Dendritic cell treated with granulocyte-macrophage colony-stimulating factor and Interleukin-4, amounts not matched to agents 40 ng/mL and 50 ng/mL, for 4 days (primary cell): ENCODE data around the gene FAM50B.

ENCODE experiments used
- H3K27ac Mint-ChIP-seq: one replicate; pipeline ENCODE4 v1.8.0; 2022; ENCODE audit warnings: mild to moderate bottlenecking, mixed read lengths
- H3K27me3 Mint-ChIP-seq: one replicate; pipeline ENCODE4 v1.8.0; 2022; ENCODE audit warnings: mild to moderate bottlenecking, mixed read lengths
- H3K36me3 Mint-ChIP-seq: one replicate; pipeline ENCODE4 v1.8.0; 2022; ENCODE audit warnings: low read depth, mixed read lengths
- H3K4me1 Mint-ChIP-seq: one replicate; pipeline ENCODE4 v1.8.0; 2022; ENCODE audit warnings: low read depth, mixed read lengths
- H3K4me3 Mint-ChIP-seq: one replicate; pipeline ENCODE4 v1.8.0; 2022; ENCODE audit warnings: mild to moderate bottlenecking, moderate library complexity, mixed read lengths
- H3K9me3 Mint-ChIP-seq: one replicate; pipeline ENCODE4 v1.8.0; 2022; ENCODE audit warnings: mixed read lengths
- intact Hi-C: fragments of 100-400 bp; cut with micrococcal nuclease; formaldehyde crosslinking; loops from one replicate; pipeline ENCODE4 v1.15.0; 2022

Gene FAM50B

DNA sequence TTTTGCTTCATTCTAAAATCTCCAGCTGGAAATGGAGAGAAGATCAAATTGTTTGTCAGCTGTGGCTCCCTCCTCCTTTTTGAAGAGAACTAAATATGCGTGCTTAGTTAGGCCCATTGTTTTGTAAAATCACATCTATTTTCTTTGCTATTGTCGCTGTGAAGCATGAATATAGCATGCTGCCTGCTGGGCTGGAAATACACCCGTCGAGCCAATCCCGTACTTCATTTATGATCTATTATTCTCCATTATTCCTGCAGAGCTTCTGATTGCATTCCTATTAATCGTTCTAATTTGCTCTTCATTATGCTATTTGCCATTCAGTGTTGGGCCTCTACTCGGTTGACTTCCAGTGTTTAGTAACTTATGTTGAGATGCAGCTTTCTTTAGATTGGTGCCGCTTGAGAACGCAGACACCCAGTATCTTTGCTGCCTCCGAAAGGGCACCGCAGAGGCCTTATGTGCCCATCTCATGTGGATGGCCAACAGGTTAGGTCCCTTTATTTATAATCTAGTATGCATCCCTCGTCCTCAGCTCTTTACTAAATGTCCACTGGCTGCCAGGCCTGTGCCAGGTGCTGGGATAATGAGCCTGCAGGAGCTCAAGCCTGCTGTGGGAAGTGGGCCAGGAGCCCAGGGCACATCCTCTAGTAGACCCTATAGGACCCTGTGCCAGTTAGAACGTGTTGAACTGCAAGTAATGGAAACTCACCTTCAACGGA, 45.6 kb downstream of the FAM50B start:
- no peak overlapping the region for H3K4me3 Mint-ChIP-seq
- H3K4me1 Mint-ChIP-seq: no peaks in the 10 kb centered on the region
- no peaks in the 10 kb centered on the region for H3K27me3 Mint-ChIP-seq
- H3K36me3 Mint-ChIP-seq: no peaks in the 10 kb centered on the region
- intact Hi-C loops: no loop called here
- H3K27ac Mint-ChIP-seq: no peak overlapping the region
- H3K9me3 Mint-ChIP-seq: no peaks in the 10 kb centered on the region

DNA sequence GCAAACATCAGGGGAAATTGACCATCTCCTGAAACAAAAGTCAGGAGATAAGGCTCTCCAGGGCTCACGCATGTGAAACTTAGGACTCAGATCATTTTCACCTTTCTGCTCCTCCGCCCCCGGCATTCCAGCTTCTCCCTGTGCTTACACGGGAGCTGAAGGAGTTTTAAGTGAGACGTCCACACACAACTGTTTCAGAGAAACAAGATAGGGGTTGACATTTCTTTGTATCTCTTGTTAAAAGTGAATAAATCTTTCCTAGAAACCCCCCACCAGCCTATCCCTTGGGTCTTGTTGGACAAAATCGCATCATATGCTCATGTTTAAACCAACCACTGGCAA, 46.1 kb downstream of the FAM50B start:
- Mint-ChIP-seq H3K27me3 (peaks cover 1% of the 10 kb centered on the region), H3K27ac (no peak overlapping the region), H3K4me1 (no peaks in the 10 kb centered on the region), H3K9me3 (no peaks in the 10 kb centered on the region), H3K4me3 (no peak overlapping the region), H3K36me3 (no peaks in the 10 kb centered on the region)
- intact Hi-C loops: no loop called here

DNA sequence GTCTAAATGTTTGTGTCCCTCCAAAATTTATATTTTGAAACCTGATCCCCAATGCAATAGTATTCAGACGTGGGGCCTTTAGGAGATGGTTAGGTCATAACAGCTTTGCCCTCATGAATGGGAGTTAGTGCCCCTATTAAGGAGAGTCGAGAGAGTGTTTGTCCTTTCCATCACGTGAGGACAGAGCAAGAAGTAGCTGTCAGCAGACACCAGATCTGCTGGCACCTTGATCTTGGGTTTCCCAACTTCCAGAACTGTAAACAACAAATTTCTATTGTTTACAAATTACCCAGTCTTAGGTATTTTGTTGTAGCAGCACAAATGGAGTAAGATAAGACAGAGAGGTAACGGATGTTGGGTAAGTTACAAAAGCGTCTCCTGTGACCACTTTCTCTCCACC, 46.6 kb downstream of the FAM50B start:
- intact Hi-C loops: no loop called here

DNA sequence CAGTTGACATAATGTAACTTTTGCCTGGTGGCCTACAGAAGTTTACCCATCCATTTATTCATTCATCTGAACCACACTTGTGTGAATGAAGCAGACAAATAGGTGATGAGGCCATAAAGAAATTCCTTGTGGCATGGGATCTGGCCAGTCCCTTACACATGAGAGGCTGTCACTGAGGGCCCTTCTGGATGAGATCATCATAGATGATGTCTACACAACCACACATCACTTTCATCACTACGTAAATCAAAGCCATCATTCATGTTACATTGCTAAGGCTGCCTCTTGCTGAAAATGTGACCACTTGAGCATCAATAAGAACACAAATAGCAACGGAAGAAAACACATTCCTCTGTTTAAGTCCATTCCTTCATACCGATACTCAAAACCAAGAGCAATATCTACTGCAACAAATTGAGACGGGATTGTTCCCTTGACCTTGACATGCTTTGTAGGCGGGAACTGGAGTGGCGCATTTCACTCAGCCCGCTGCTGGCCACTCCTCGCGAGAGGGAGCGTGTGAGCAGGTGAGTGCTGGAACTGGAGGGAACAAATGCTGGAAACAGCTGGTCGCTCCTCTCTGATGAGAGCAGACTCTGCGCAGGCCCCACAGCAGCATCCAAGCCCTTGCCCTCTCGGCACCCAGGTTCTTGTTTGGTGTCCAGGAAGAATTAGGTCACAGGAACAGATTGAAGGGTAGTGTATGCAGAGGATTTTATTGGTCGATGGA, 49.3 kb downstream of the FAM50B start:
- Mint-ChIP-seq H3K9me3 (no peaks in the 10 kb centered on the region), H3K27ac (no peak overlapping the region), H3K4me1 (peaks cover 10% of the 10 kb centered on the region), H3K36me3 (no peaks in the 10 kb centered on the region), H3K27me3 (peaks cover 3% of the 10 kb centered on the region), H3K4me3 (no peak overlapping the region)
- intact Hi-C loops: no loop called here

More for the DNA sequence above, 46.6 kb downstream of the FAM50B start:
- no peaks in the 10 kb centered on the region for H3K9me3 Mint-ChIP-seq
- H3K27me3 Mint-ChIP-seq: peaks cover 1% of the 10 kb centered on the region
- no peaks in the 10 kb centered on the region for H3K4me1 Mint-ChIP-seq
- no peak overlapping the region for H3K27ac Mint-ChIP-seq
- no peak overlapping the region for H3K4me3 Mint-ChIP-seq
- no peaks in the 10 kb centered on the region for H3K36me3 Mint-ChIP-seq

DNA sequence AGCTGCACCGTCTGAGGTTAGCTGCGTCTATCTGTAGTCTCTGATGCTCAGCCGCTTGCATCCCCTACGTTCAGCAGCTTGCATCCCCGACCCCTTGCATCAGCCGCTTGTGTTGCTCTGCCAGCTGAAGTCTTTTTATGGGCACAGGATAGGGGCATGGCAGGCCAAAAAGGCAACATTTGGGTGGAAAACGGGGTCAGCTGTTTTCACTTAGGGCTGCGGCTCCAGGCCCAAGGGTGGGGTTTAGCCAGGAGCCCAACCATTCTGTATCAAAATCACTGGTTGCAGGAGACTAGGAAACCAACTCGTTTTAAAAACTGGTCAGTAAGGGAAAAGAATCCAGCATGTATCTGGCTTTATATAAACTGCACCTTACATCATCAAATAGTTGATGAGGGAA, 49.9 kb downstream of the FAM50B start:
- H3K27me3 Mint-ChIP-seq: peaks cover 3% of the 10 kb centered on the region

DNA sequence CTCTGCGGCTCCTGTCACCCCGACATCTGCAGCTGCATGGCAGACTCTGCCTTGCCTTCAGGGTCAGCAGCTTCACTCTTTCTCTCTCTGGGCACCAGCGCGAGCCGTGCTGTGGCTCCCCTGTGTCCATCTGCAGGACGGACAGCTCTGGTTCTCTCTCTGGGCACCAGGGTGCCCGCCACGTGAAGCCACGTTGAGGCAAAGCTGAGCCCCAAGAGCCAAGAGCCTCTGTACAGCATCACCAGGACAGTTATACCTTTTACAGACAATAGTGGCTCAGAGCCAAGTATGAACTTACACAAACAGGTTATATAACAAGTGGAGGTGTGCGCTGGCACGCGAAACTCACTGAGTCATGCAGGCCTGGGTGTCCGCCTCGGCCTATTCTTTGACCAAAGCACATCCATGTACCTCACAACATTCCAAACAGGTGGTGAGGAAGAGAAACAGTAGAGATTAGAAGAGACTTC, 50.8 kb downstream of the FAM50B start:
- Mint-ChIP-seq H3K4me3 (no peak overlapping the region), H3K36me3 (no peaks in the 10 kb centered on the region), H3K27me3 (peaks cover 3% of the 10 kb centered on the region), H3K4me1 (peaks cover 10% of the 10 kb centered on the region), H3K27ac (no peak overlapping the region), H3K9me3 (no peaks in the 10 kb centered on the region)
- intact Hi-C loops: no loop called here

More for the DNA sequence above, 49.9 kb downstream of the FAM50B start:
- Mint-ChIP-seq H3K9me3 (no peaks in the 10 kb centered on the region), H3K27ac (no peak overlapping the region), H3K4me1 (peaks cover 10% of the 10 kb centered on the region), H3K36me3 (no peaks in the 10 kb centered on the region), H3K4me3 (no peak overlapping the region)
- intact Hi-C loops: no loop called here
